NCI-H187 treated with DMSO at 0.1 percent for 48 hours (cell line): ENCODE data around the gene BRAF.
"Not testable (repeated sequence)": the region's sequence is repeated elsewhere in the genome, so short reads cannot be mapped to it uniquely, and the experiment has no call there.

ENCODE experiments used
- DNase-seq: peaks from one replicate; lab custom pipeline; 2025; lab: John Stamatoyannopoulos, UW

Gene BRAF

DNA sequence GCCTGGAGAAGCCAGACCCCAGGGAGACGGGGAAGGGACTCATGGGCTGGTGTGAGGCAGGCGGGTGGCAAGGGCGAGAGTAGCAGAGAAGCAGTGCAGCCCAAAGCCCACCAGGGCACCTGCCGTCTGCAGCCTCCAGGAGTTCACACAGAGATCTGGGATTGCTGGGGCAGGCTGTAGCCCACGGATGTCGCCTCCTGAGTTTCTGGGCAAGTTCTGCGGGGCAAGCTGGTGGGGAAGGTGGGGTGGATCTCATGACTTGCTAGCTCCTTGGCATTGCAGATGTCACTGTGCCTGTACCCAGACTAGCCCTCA, 246.0 kb downstream of the BRAF start:
- DNase-seq = no peak

DNA sequence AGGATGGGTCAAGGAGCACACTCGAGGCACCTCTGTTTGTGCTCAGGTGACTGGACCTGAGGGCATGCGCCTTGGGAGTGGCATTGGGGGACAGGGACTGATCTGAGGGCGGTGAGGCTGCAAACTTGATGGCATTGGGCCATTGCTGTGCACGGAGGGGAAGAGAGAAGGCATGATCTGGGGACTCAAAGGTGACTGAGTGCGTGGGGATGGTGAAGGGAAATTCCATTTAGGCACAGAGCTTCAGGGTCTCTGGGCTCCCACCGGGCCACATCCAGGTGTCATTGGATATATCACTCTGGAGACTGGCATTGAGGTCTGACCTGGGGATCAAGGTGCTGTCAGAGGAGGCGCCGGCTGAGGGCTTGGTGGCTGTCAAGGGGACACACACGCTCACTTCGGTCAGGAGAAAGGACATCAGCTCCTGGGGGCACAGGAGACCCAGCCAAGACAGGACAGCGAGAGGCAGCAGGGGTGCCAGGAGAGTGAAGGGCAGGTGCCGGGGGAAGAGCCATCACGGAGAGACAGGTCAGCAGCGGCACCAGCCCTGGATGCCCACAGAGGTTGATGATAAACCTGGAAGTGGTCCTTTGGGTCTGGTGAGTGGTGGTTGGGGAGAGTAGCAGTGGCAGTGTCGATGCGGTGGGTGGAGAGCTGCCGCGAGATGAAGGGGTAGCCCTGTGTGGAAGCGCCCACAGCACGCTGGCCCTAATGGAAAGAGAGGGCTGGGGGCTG, 246.5 kb downstream of the BRAF start:
- no peak for DNase-seq

DNA sequence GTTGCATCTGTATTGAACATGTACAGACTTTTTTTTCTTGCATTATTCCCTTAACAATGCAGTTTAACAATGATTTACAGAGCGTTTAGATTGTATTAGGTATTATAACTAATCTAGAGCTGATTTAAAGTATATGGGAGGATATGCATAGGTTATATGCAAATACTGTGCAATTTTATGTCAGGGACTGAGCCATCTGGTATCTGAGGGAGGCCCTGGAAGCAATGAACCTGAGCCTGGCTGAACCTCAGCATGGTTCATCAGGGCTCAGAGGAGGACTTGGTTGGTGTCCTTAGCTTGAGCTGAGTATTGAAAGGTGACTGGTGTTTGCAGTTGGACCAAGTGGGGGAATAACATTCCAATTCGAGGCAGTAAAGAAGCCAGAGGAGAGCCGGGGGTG, 247.2 kb downstream of the BRAF start:
- no peak for DNase-seq

DNA sequence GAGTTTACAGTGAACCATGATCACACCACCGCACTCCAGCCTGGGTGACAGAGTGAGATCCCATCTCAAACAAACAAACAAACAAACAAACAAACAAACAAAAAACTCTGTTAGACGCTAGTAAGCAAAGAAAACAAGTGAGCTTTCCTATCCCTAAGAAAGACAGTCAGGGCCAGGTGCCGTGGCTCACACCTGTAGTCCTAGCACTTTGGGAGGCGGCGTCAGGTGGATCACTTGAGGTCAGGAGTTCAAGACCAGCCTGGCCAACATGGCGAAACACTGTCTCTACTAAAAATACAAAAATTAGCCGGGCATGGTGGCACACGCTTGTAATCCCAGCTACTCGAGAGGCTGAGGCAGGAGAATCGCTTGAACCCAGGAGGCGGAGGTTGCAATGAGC, 247.8 kb downstream of the BRAF start:
- DNase-seq = not testable (repeated sequence)

DNA sequence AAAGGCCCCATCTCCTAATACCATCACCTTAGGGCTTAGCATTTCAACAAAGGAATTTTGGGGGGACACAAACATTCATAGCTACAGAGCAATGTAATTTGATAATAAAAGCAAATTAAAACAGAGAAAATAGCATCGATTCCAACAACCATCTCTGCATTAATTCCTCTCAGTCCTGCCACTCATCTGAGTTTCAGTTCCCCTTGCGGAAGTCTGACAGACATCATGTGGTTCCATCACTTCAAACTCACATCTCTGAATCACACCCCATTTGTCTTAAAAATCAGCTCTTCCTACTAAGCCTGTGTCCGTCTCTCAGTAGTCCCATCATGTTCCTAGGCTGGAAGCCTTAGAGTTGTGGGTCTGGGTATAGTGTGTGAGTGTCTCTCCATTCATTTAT, 248.4 kb downstream of the BRAF start:
- DNase-seq = no peak

DNA sequence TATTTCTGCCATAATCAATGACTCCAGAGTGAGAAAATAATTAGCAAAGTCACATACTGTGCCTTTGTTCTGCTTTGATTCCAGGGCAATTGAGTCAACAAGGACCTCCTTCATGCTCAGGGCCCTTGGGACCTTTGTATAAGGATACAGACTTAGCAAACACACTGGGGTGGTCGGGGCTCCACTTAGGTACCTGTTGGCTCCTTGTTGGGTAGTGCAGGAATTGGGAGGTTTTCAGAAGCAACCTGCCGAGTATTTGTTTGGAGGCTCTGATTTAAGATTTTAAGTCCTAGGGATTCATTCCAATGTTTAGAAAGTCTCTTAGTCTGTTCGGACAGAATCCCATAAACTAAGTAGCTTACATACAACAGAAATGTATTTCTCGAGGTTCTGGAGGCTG, 249.0 kb downstream of the BRAF start:
- DNase-seq = no peak

DNA sequence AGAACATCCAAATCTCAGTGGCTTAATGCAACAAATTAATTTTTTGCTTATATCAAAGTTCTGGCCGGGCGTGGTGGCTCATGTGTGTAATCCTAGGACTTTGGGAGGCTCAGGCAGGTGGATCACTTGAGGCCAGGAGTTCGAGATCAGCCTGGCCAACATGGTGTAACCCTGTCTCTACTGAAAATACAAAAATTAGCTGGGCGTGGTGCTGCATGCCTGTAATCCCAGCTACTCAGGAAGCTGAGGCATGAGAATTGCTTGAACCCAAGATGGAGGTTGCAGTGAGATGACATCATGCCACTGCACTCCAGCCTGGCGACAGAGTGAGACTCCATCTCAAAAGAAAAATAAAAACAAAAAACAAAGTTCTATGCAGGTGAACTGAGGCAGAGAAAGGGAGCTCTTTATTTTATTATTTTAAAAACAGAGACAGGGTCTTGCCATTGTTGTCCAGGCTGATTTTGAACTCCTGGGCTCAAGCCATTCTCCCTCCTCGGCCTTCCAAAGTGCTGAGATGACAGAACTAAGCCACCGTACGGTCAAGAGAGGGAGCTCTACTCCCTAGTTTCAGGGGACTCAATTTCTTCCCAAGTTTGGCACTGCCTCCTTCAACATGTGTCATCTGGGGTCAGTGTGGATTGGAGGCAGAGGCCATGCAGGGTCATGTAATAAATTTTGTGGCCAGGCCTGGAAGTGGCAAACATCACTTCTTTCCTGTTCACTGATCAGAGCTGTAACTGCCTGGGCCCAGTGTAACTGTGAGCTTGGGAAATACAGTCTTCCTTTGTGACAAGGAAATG, 249.6 kb downstream of the BRAF start:
- no peak for DNase-seq

DNA sequence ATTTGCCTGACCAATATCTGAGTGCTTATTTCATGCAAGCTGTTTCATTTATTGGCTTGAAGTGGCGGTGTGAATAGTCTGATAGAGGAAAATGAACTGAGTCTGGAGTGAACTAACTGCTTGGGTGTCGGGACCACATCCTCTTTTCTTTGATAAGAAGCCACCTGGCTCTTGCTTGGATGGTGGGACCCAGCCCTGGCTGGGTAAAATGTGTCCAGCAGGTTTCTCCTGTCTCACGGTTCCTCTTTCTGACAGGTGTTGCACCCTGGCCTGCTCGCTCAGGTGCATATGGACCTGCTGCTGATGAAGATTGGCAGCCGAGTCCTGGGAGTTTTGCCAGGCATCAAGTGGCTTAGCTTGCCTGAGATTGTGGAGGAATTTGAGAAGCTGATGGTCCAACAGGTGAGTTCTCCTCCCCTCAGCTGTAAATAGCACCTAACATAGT, 250.4 kb downstream of the BRAF start:
- DNase-seq = no peak

DNA sequence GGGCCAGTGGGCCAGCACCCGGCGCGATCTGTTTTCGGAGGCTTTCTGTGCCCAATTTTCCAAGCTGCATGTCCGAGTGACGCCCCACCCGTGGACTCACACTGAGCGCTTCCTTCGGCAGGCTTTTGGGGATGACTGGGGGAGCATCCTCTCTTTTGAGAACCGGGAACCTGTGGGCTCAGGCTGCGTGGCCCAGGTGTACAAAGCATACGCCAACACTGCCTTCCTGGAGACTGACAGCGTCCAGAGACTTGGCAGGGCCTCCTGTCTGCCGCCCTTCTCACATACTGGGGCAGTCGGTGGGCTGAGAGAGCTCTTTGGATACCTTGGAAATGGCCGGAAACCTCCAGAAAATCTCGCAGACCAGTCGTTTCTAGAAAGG, 251.0 kb downstream of the BRAF start:
- no peak for DNase-seq

DNA sequence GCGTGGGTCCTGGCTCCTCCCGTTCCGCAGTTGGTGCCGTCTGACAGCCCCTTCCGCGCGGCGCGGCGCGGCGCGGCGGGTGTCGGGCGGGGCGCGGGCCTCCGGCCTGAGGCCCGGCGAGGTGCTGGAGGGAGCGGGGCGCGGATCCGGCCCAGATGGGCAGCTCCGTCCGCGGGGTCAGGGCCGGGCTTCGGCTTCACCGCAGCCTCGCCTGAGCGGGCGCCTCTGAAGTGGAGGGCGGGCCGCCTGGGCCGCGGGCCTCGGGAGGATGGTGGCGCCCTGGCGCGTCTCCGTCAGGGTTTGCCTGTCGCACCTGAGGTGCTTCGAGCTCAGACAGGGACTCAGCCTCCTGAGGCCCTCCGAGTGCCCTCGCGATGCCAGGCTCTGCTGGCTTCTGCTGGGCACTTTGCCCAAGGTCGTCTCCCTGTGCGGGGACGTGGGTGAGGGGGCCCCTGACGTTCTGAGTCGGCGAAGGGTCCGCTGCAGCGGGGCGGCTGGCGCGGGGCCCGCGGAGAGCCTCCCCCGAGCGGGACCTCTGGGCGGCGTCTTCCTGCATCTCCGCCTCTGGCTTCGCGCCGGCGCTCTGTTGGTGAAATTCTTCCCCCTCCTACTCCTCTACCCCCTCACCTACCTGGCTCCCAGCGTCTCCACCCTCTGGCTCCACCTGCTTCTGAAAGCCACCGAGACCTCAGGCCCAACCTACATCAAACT, 251.5 kb downstream of the BRAF start:
- no peak for DNase-seq

DNA sequence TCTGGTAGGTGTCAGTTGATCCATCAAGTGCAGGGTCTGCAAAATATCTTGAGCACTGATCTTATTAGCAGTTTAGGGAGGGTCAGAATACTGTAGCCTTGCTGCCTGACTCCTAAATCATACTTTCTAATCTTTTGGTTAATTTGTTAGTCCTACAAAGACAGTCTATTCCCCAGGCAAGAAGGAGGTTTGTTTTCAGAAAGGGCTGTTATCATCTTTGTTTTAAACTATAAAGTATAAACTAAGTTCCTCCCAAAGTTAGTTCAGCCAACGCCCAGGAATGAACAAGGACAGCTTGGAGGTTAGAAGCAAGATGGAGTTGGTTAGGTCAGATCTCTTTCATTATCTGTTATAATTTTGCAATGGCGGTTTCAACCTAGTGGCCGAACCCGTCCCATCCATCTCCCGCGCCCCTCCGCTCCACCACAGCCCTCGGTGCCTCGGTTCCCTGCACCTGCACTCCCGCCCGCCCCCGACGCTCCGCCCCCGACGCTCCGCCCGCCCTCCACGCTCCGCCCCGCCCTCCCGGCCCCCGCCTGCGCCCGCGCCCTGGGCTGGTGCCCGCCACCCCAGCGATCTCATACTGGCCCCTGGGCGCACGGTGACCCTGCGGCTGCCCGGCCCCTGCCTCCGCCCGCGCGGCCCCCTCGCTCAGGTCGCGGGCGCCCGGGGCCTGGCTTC, 252.2 kb downstream of the BRAF start, which contains the start of gene ADCK2:
TSS of gene ADCK2 (plus strand) at position 564 of the 681 bp plus-strand sequence. CDS start 386 bp downstream, outside the sequence.
- DNase-seq = no peak

DNA sequence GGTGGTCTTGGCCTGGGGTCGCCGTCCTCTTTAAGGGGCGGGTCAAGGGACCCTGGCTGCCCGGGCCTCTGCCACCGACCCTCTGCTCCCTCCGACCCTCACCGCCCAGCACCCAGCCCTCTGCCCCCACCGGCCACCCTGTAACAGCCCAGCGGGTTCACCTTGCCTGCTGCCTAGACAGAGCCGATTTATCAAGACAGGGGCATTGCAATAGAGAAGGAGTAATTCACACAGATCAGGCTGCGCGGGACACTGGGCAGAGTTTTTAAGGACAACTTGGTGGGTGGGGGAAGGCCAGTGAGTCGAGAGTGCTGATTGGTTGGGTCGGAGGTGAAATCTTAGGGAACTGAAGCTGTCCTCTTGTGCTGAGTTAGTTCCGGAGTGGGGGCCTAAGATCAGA, 252.8 kb downstream of the BRAF start:
- no peak for DNase-seq

DNA sequence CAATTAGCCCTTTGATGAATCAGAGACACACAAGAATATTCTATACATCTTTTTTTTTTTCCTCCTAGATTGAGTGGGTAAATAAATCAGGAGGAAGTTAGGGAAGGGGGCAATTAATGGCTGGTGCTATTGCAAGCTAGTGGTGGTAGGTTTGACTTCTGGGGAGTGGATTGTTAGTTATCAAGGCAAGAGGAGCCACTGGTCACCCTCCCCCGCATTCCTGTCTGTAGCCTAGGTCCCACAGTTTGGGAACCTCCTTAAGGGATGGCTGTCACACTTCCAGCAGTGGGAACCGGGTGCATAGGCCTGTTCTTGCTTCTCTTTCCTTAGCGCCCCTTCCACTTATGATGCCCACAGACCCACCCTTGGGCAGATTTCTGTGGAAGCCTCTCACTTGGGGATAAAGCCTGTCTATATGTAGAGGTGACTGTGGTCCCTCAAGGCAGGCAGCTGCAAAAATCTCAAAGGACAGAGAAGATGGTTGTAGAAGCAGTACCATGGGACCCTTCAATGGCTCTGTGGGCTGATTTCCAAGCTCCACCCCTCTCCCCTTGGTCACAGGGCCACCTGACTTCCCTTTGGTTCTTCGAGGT, 254.3 kb downstream of the BRAF start:
- DNase-seq = no peak

DNA sequence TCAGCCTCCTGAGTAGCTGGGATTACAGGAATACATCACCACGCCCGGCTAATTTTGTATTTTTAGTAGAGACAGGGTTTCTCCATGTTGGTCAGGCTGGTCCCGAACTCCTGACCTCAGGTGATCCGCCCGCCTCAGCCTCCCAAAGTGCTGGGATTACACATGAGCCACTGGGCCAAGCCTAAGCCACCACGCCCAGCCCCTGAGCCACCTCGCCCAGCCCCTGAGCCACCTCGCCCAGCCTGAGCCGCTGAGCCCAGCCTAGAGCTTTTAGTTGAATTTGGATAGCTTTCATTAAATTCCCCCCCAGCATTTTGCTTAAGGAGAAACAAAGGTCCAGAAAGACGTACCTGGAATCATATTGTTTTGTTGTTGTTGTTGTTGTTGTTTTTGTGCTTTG, 254.9 kb downstream of the BRAF start:
- DNase-seq = not testable (repeated sequence)

DNA sequence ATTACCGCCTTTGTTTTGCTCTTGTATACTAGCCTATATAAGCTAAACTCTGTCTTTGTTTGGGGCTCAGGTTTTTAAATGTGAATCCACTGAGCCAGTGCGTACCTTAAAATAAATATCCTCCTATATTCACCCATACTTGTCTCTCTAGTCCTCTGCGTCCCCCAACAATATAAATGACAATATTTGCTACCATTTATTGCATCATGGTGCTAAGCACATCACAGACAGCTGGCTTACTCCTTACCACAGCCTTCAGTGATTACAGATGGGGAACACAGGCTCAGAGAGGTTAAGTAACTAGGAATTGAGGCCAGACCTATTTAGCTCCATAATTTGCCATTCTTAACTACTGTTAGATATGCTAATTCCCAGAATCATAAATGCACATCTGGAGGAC, 255.4 kb downstream of the BRAF start:
- DNase-seq = no peak
